H1 (cell line): Measurements from ENCODE around the gene TCF20. TPM values are rescaled to one million over a fixed set of nuclear protein-coding genes. Genes with fewer than 3 reads are reported as not detected.
A peak's percentile ranks its signal among the peaks of the same experiment; 100 is the strongest.

Source experiments
- CTCF ChIA-PET: fragments of 300-600 bp; sonication (Branson Sonifier 250); formaldehyde crosslinking; loops from one replicate; lab custom pipeline; 2021; ENCODE audit not compliant: partially characterized antibody; lab: Charles Lee
- POLR2A ChIA-PET: fragments of 300-600 bp; sonication (Branson Sonifier 250); formaldehyde crosslinking; loops from one replicate; lab custom pipeline; 2021; ENCODE audit warnings: inconsistent platforms; ENCODE audit not compliant: partially characterized antibody; lab: Charles Lee
- DNase-seq, 2 experiments: peaks; one replicate each; pipeline versions ENCODE4 v3.0.0 to v3.0.0-alpha.2; 2010 to 2022; ENCODE audit warnings: low spot score in 2 of 2, low read depth in 1 of 2, mixed read lengths in 1 of 2
- FAIRE-seq: peaks from 2 replicates; lab custom pipeline; 2011; peaks lifted over from hg19 to GRCh38; lab: Jason Lieb, UNC
- H2AFZ ChIP-seq: 2 replicates; pipeline ENCODE4 v1.8.1; 2012; ENCODE audit warnings: low read length, inconsistent platforms
- H2AK5ac ChIP-seq: 2 replicates; pipeline ENCODE4 v1.6.1; 2013; ENCODE audit warnings: low read depth, low read length
- H2BK120ac ChIP-seq: replicated peaks from 2 replicates; pipeline ENCODE3; 2013; ENCODE audit warnings: low read depth, low read length, inconsistent platforms
- H2BK12ac ChIP-seq: 2 replicates; pipeline ENCODE4 v1.6.1; 2013; ENCODE audit warnings: low read depth, low read length
- H2BK15ac ChIP-seq: 2 replicates; pipeline ENCODE4 v1.6.1; 2013; ENCODE audit warnings: low read length
- H2BK20ac ChIP-seq: 2 replicates; pipeline ENCODE4 v1.6.1; 2013; ENCODE audit warnings: low read length
- H2BK5ac ChIP-seq: 2 replicates; pipeline ENCODE4 v1.6.1; 2013; ENCODE audit warnings: low read depth, low read length
- H3K14ac ChIP-seq: 2 replicates; pipeline ENCODE4 v1.6.1; 2013; ENCODE audit warnings: inconsistent platforms; ENCODE audit not compliant: insufficient read length
- H3K18ac ChIP-seq: 2 replicates; pipeline ENCODE4 v1.6.1; 2013; ENCODE audit warnings: low read length; ENCODE audit errors: extremely low read depth
- H3K23ac ChIP-seq: 2 replicates; pipeline ENCODE4 v1.6.1; 2013; ENCODE audit warnings: inconsistent platforms; ENCODE audit not compliant: insufficient read length
- H3K23me2 ChIP-seq: 2 replicates; pipeline ENCODE4 v1.6.1; 2013; ENCODE audit warnings: low read depth, low read length
- H3K27ac ChIP-seq: 2 replicates; pipeline ENCODE4 v1.6.1; 2011; ENCODE audit warnings: low read depth, low read length, inconsistent platforms
- H3K27me3 ChIP-seq, 4 experiments: replicated peaks in 1 of 4; 1 replicate in 1 of 4; 2 replicates in 3 of 4; pipeline versions ENCODE4 v1.6.1 to v1.8.1; 2011 to 2013; ENCODE audit warnings: low read length in 3 of 4, mild to moderate bottlenecking in 3 of 4, inconsistent platforms in 2 of 4, mixed read lengths in 2 of 4, moderate library complexity in 1 of 4; ENCODE audit not compliant: control insufficient read depth in 3 of 4, insufficient read depth in 3 of 4; ENCODE audit errors: extremely low read depth in 1 of 4
- H3K36me3 ChIP-seq, 4 experiments: 2 replicates each; pipeline versions ENCODE4 v1.6.1 to v1.8.1; 2011 to 2013; ENCODE audit warnings: mild to moderate bottlenecking in 4 of 4, low read length in 3 of 4, moderate library complexity in 2 of 4, control low read depth in 1 of 4, inconsistent platforms in 1 of 4; ENCODE audit not compliant: insufficient read depth in 4 of 4, control insufficient read depth in 2 of 4
- H3K4ac ChIP-seq: replicated peaks from 2 replicates; pipeline ENCODE3; 2013; ENCODE audit warnings: low read length, low read depth, mixed read lengths, inconsistent platforms; ENCODE audit not compliant: insufficient read length
- H3K4me1 ChIP-seq, 4 experiments: replicated peaks in 1 of 4; 1 replicate in 1 of 4; 2 replicates in 3 of 4; pipeline versions ENCODE4 v1.6.1 to v1.8.1; 2011 to 2013; ENCODE audit warnings: low read length in 3 of 4, inconsistent platforms in 2 of 4, mixed read lengths in 1 of 4; ENCODE audit not compliant: insufficient read depth in 4 of 4, control insufficient read depth in 3 of 4
- H3K4me2 ChIP-seq, 2 experiments: 2 replicates each; pipeline versions ENCODE4 v1.6.1 to v1.8.1; 2011 to 2013; ENCODE audit warnings: low read depth in 2 of 2, low read length in 2 of 2, control low read depth in 1 of 2, inconsistent platforms in 1 of 2, mild to moderate bottlenecking in 1 of 2; ENCODE audit not compliant: insufficient read depth in 1 of 2
- H3K4me3 ChIP-seq, 4 experiments: fragments of 200-600, 300-600 bp in 1 of 4; sonication (generic), shearing (Covaris generic), sonication (Bioruptor Twin) in 1 of 4; 2 replicates each; pipeline versions ENCODE4 v1.5.1 to v1.8.1; 2011 to 2016; ENCODE audit warnings: low read length in 4 of 4, low read depth in 3 of 4, control low read depth in 2 of 4, inconsistent platforms in 2 of 4, mild to moderate bottlenecking in 2 of 4, mixed read lengths in 1 of 4, moderate library complexity in 1 of 4; ENCODE audit not compliant: insufficient read depth in 2 of 4; ENCODE audit errors: extremely low read depth in 1 of 4
- H3K56ac ChIP-seq: replicated peaks from 2 replicates; pipeline ENCODE3; 2013; ENCODE audit warnings: low read depth, mild to moderate bottlenecking, mixed read lengths, low read length, inconsistent platforms; ENCODE audit not compliant: insufficient read length
- H3K79me1 ChIP-seq: 2 replicates; pipeline ENCODE4 v1.6.1; 2013; ENCODE audit warnings: low read depth, low read length, control low read depth
- H3K79me2 ChIP-seq, 2 experiments: 2 replicates each; pipeline versions ENCODE4 v1.6.1 to v1.8.1; 2012 to 2013; ENCODE audit warnings: low read length in 2 of 2, mild to moderate bottlenecking in 2 of 2, inconsistent platforms in 1 of 2; ENCODE audit not compliant: insufficient read depth in 2 of 2, control insufficient read depth in 1 of 2
- H3K9ac ChIP-seq, 4 experiments: replicated peaks in 1 of 4; 1 replicate in 1 of 4; 2 replicates in 3 of 4; pipeline versions ENCODE4 v1.6.1 to v1.8.1; 2011 to 2013; ENCODE audit warnings: low read depth in 3 of 4, low read length in 3 of 4, control low read depth in 2 of 4, mild to moderate bottlenecking in 2 of 4, moderate library complexity in 2 of 4, inconsistent platforms in 1 of 4; ENCODE audit errors: extremely low read depth in 1 of 4
- H3K9me3 ChIP-seq, 2 experiments: 2 replicates each; pipeline versions ENCODE4 v1.6.1 to v1.8.1; 2012 to 2013; ENCODE audit warnings: mild to moderate bottlenecking in 2 of 2, moderate library complexity in 2 of 2, control low read depth in 1 of 2, inconsistent platforms in 1 of 2, low read depth in 1 of 2, low read length in 1 of 2, mixed read lengths in 1 of 2; ENCODE audit not compliant: insufficient read depth in 2 of 2
- H4K20me1 ChIP-seq, 2 experiments: replicated peaks in 1 of 2; 2 replicates each; pipeline versions ENCODE3 to v1.8.1; 2011 to 2013; ENCODE audit warnings: inconsistent platforms in 2 of 2, low read length in 2 of 2, mild to moderate bottlenecking in 1 of 2; ENCODE audit not compliant: insufficient read depth in 2 of 2, control insufficient read depth in 1 of 2
- H4K5ac ChIP-seq: 2 replicates; pipeline ENCODE4 v1.6.1; 2013; ENCODE audit warnings: low read length, low read depth, mixed read lengths, inconsistent platforms; ENCODE audit not compliant: insufficient read length
- H4K8ac ChIP-seq: 2 replicates; pipeline ENCODE4 v1.8.0; 2013; ENCODE audit warnings: mild to moderate bottlenecking, moderate library complexity, low read length, inconsistent platforms; ENCODE audit not compliant: insufficient read depth; ENCODE audit errors: extremely low read depth
- H4K91ac ChIP-seq: replicated peaks from 2 replicates; pipeline ENCODE3; 2013; ENCODE audit warnings: low read length, mixed read lengths, inconsistent platforms; ENCODE audit not compliant: insufficient read length
- BCL11A ChIP-seq, 2 experiments: IDR thresholded peaks; one replicate each; pipeline ENCODE4 v1.6.1; 2011; ENCODE audit warnings: low read depth in 2 of 2, low read length in 2 of 2, mild to moderate bottlenecking in 2 of 2
- SIN3A ChIP-seq, 2 experiments: IDR thresholded peaks in 1 of 2; conservative IDR thresholded peaks in 1 of 2; 2 replicates each; pipeline ENCODE4 v1.6.1; 2011 to 2012; ENCODE audit warnings: low read length in 2 of 2, improper control_type of control experiment in 1 of 2, low read depth in 1 of 2, mild to moderate bottlenecking in 1 of 2
- WGBS, 2 experiments: shearing (Covaris generic) in 1 of 2; methylation state at CpG; one replicate each; pipeline versions ENCODE4 v1.1.6 to v1.1.7; 2013 to 2015; ENCODE audit warnings: low lambda C conversion rate in 2 of 2, mixed read lengths in 2 of 2, inconsistent platforms in 1 of 2, low coverage in 1 of 2, missing lambda C conversion rate in 1 of 2; ENCODE audit not compliant: insufficient replicate concordance in 2 of 2, insufficient coverage in 1 of 2, insufficient read length in 1 of 2; ENCODE audit errors: extremely low coverage in 1 of 2, missing lambda C conversion rate in 1 of 2; 5-methylcytosine and 5-hydroxymethylcytosine counted together
- polyA plus RNA-seq, 7 experiments: library from polyadenylated mRNA; depleted of rRNA in 3 of 7; stranded (reverse) in 5 of 7; unstranded in 2 of 7; fragments of >200 nt in 5 of 7; fragments of 200-250 nt in 2 of 7; gene quantifications; 1 replicate in 5 of 7; 2 replicates in 1 of 7; 4 replicates in 1 of 7; pipeline versions ENCODE4 v1.2.1 to v1.2.3, GENCODE V29; 2011 to 2013; ENCODE audit warnings: missing spikeins in 2 of 7, mixed read lengths in 2 of 7
- total RNA-seq: library from RNA; stranded (reverse); fragmentation: NEBNext Ultra II Directional; extraction: Animal tissue kit (Norgen Biotek cat#: 25700); gene quantifications from 2 replicates; pipeline ENCODE4 v1.2.1, GENCODE V29; 2021

TCF20 gene
- total and polyA plus RNA-seq, 2 of the 8 experiments (the other 6 are each of a cell fraction or from before 2014, with no cell fraction given), result 22.0 to 79.8 TPM

- Histone ChIP-seq H3K27ac (no peak overlapping the region), H2AK5ac (no peak overlapping the region), H3K23me2 (peaks cover 6% of the 10 kb centered on the region; the same call in 1 of the 2 replicates), H2BK15ac (no peak overlapping the region), H4K5ac (no peak overlapping the region), H3K79me2 (no peaks in the 10 kb centered on the region), H3K9me3 (no peaks in the 10 kb centered on the region), H3K9ac (no peak overlapping the region), H3K27me3 (peaks cover 0 to 58% (median 42%) of the 10 kb centered on the region in 4 experiments; a peak in 6 of 7 replicates), H3K4me2 (peak overlapping the region; percentile 73 to 76), H3K14ac (no peak overlapping the region), H3K79me1 (peaks cover 3% of the 10 kb centered on the region; the same call in 1 of the 2 replicates), H3K18ac (peak overlapping the region; percentile 48), H4K8ac (no peak overlapping the region; the same call in 1 of the 2 replicates), H2BK120ac (no peak overlapping the region), H2BK20ac (no peak overlapping the region), H4K91ac (no peak overlapping the region), H2BK5ac (no peak overlapping the region), H2AFZ (no peak overlapping the region), H3K23ac (no peak overlapping the region), H3K4me1 (peaks cover 0 to 17% (median 11%) of the 10 kb centered on the region in 4 experiments; a peak in 6 of 7 replicates), H3K4ac (no peak overlapping the region), H3K36me3 (no peaks in the 10 kb centered on the region), H3K4me3 (peak overlapping the region; percentile 4 to 56 (median 34); a peak in 6 of 8 replicates), H3K56ac (no peak overlapping the region), H2BK12ac (0 out of 2 replicates have a peak overlapping the region, but pooled peaks have one; percentile 50), H4K20me1 (peaks cover 23 to 35% of the 10 kb centered on the region in 2 experiments)
- ChIA-PET POLR2A (interaction anchor here (1.0 to 1.6 kb wide), 3 partner anchors 10 to 112 kb away, joined by 3 to 6 read pairs (median 4); no protein-coding TSS in a partner anchor), CTCF (interaction anchor here (0.9 to 3.3 kb wide), 9 partner anchors 10 to 207 kb away, joined by 3 to 13 read pairs (median 6); no protein-coding TSS in a partner anchor)
- WGBS, 2 experiments, result 9% methylated on average over 11 of the region's 14 CpGs; no CpG with 5 or more reads in 1 of the 2 experiments
- FAIRE-seq (no peak), DNase-seq (no peak)
- TF ChIP-seq BCL11A (IDR thresholded peaks at IDR 0.05; ENCODE audit: low read depth in 2 of 2, low read length in 2 of 2), result no peak
- peak in 1 of 2 experiments; percentile 37; a peak in 1 of 4 replicates for TF ChIP-seq SIN3A (conservative IDR thresholded peaks at IDR 0.05 in 1 of 2, IDR thresholded peaks at IDR 0.05 in 1 of 2; ENCODE audit: low read depth in 1 of 2, low read length in 2 of 2)
Observed at GRCh38 chr22:42282943-42283277, 12.5 kb upstream of the TCF20 start.
